Measurements from ENCODE around the gene HNF1A. TPM values are rescaled to one million over a fixed set of nuclear protein-coding genes. Genes with fewer than 3 reads are reported as not detected.
A peak's percentile ranks its signal among the peaks of the same experiment; 100 is the strongest.

HNF1A gene
- total and polyA plus RNA-seq, 2 of the 13 experiments (the other 11 are each of a cell fraction or from before 2014, with no cell fraction given): 13.4 to 34.7 TPM

DNA sequence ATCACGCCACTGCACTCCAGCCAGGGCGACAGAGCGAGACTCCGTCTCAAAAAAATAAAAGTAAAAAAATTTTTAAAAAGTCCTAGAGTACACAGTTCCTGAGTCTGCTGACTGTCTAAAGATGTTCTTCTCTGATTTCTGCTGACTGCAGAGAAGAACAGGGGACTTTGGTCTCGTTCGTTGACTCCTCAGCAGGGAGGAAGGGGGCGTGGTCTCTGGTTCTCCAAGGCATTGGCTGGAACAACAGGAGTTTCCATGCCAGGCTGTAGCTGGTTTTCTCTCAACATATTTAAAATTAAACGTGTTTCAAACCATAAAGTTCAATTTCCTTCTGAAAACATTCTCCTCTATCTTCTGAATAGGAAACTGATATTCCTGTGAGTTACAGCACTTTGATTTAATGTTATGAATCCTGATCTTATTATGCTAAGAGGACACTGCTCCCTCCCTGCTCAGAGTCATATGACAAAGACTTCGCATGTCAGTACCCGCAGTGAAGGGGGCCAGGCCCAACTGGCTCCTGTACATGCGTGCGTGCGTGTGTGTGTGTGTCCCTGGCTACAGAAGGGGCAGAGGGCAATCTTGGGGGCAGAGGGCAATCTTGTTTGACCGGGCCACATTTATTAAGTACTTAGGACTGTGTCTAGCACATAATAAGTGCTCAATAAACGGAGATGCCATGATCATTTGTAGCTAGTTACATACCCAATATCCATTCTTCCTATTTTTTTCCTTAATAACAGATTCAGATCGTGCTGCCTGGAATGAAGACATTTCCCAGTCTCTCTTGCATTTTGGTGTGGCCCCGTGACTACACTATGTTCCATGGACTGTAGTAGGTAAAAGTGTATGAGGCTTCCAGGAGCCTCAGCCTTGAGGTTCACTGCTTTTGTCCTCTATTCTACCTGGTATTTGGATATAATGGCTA is 16.5 kb upstream of the HNF1A start (continued):
- no peak for TF ChIP-seq ZNF512 (CRISPR knock-in tag; IDR thresholded peaks at IDR 0.05)
- TF ChIP-seq DNMT3B (CRISPR knock-in tag; conservative IDR thresholded peaks at IDR 0.05): no peak
- TF ChIP-seq MEIS1 (CRISPR knock-in tag; IDR thresholded peaks at IDR 0.05; ENCODE audit: borderline replicate concordance): no peak
- TF ChIP-seq SUZ12 (IDR thresholded peaks at IDR 0.05; ENCODE audit: low read depth, low read length): no peak
- TF ChIP-seq NCOR1 (IDR thresholded peaks at IDR 0.05; ENCODE audit: borderline replicate concordance, low read length): no peak
- no peak for TF ChIP-seq PHF21A (CRISPR knock-in tag; IDR thresholded peaks at IDR 0.05)
- no peak for TF ChIP-seq RAD21 (CRISPR knock-in tag; IDR thresholded peaks at IDR 0.05)
- TF ChIP-seq ZNF180 (CRISPR knock-in tag; IDR thresholded peaks at IDR 0.05; ENCODE audit: borderline replicate concordance, low read depth): no peak
- TF ChIP-seq ZNF337 (CRISPR knock-in tag; IDR thresholded peaks at IDR 0.05; ENCODE audit: borderline replicate concordance, low read depth): no peak
- TF ChIP-seq ZNF83 (CRISPR knock-in tag; IDR thresholded peaks at IDR 0.05; ENCODE audit: borderline replicate concordance): no peak
- no peak for TF ChIP-seq ZNF496 (CRISPR knock-in tag; IDR thresholded peaks at IDR 0.05; ENCODE audit: insufficient replicate concordance)
- peak; percentile 66 for TF ChIP-seq MAFF (IDR thresholded peaks at IDR 0.05; ENCODE audit: low read depth, low read length)
- TF ChIP-seq SMARCE1 (IDR thresholded peaks at IDR 0.05; ENCODE audit: borderline replicate concordance): no peak
- no peak for TF ChIP-seq ZNF510 (CRISPR knock-in tag; IDR thresholded peaks at IDR 0.05; ENCODE audit: low read depth)
- TF ChIP-seq ERF (CRISPR knock-in tag; IDR thresholded peaks at IDR 0.05): no peak
- no peak for TF ChIP-seq HES4 (CRISPR knock-in tag; IDR thresholded peaks at IDR 0.05; ENCODE audit: borderline replicate concordance)
- 0 out of 2 replicates have a peak, but pooled peaks have one; percentile 62 for TF ChIP-seq MBD4 (IDR thresholded peaks at IDR 0.05; ENCODE audit: borderline replicate concordance, low read length)
- 0 out of 2 replicates have a peak, but pooled peaks have one; percentile 21 for TF ChIP-seq NR2C2 (CRISPR knock-in tag; IDR thresholded peaks at IDR 0.05; ENCODE audit: borderline replicate concordance)
- no peak for TF ChIP-seq SIN3B (IDR thresholded peaks at IDR 0.05; ENCODE audit: low read length)
- TF ChIP-seq SMAD9 (CRISPR knock-in tag; IDR thresholded peaks at IDR 0.05): no peak
- TF ChIP-seq, protein P1, sequence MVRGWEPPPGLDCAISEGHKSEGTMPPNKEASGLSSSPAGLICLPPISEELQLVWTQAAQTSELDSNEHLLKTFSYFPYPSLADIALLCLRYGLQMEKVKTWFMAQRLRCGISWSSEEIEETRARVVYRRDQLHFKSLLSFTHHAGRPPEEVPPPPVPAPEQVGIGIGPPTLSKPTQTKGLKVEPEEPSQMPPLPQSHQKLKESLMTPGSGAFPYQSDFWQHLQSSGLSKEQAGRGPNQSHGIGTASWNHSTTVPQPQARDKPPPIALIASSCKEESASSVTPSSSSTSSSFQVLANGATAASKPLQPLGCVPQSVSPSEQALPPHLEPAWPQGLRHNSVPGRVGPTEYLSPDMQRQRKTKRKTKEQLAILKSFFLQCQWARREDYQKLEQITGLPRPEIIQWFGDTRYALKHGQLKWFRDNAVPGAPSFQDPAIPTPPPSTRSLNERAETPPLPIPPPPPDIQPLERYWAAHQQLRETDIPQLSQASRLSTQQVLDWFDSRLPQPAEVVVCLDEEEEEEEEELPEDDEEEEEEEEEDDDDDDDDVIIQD (CRISPR knock-in tag; IDR thresholded peaks at IDR 0.05; ENCODE audit: low read depth): no peak

Measured in HepG2 (cell line).